CD4-positive, alpha-beta T cell treated with Interleukin-6 for 4 hours (primary cell): ENCODE measurements around the gene AFF4.
A peak's percentile ranks its signal among the peaks of the same experiment; 100 is the strongest.

Source experiments
- DNase-seq: peaks from one replicate; pipeline ENCODE4 v3.0.0-alpha.2; 2020; ENCODE audit warnings: mixed read lengths

The AFF4 gene

GRCh38 chr5:132825834-132826391, 137.5 kb downstream of the AFF4 start:
- peak; percentile 25 for DNase-seq
